Amniotic stem cell (primary cell): ENCODE results near the gene FLNC.

Experiments
- DNase-seq: peaks from one replicate; lab custom pipeline; 2025; lab: John Stamatoyannopoulos, UW

FLNC gene

DNA sequence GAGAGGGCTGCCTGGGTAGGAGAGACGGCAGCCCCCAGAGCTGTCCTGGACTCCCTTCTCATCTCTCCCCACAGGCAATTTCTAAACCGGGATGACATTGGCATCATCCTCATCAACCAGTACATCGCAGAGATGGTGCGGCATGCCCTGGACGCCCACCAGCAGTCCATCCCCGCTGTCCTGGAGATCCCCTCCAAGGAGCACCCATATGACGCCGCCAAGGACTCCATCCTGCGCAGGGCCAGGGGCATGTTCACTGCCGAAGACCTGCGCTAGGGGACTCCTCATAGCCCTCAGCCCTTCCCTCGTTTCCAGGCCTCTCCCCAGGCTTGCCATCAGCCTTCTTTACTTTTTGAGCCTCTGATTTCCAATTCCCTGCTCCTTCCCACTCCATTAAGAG, 35.1 kb downstream of the FLNC start:
- no peak for DNase-seq

DNA sequence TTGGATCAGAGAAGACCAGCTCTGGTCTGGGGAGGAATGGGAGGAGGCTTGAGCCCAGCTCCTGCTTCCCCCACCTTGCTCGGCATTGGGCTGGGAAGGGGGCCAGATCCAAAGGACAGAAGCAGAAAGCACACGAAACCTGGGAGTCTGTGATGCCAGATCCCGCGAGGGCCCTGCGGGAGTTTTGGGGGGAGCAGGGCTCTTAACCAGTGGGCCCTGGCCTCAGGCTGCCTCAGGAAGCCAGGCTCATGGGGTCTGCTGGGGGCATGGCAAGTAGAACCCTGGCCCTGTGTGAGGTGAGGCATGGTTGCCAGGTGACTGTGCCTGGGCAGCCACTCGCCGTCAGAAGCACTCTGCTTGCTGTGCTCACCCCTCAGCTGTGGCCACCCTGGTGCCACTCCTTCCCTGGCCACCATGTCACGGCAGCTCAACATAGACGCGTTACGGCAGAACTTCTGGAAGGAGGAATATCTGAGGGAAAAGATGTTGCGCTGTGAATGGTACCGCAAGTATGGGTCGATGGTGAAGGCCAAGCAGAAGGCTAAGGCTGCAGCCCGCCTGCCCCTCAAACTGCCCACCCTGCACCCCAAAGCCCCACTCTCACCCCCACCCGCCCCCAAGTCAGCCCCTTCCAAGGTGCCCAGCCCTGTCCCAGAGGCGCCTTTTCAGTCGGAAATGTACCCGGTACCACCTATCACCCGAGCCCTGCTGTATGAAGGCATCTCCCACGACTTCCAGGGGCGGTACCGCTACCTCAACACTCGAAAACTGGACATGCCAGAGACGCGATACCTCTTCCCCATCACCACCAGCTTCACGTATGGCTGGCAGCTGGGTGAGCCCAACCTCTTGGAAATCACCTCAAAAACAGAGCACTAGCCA, 36.0 kb downstream of the FLNC start:
- no peak for DNase-seq

DNA sequence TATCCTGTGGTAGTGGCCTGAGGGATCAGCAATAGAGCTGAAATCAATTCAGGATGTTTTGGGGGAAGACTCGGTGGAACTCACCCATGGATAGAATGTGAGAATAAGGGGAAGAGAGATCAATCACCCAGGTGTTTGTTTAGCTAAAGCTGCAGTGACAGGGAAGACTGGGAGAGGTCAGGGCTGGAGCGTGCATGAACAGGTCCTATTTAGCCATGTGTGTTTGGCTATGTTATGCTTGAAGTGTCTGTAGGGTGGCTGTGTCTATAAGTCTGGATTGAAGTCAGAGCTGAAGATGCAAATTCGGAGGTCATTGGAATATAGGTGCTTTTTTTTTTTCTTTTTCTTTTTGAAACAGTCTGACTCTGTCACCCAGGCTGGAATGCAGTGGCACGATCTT, 37.0 kb downstream of the FLNC start:
- DNase-seq, result no peak

- DNase-seq, result no peak
Measured at GRCh38 chr7:128867842-128868623, 37.8 kb downstream of the FLNC start.

DNA sequence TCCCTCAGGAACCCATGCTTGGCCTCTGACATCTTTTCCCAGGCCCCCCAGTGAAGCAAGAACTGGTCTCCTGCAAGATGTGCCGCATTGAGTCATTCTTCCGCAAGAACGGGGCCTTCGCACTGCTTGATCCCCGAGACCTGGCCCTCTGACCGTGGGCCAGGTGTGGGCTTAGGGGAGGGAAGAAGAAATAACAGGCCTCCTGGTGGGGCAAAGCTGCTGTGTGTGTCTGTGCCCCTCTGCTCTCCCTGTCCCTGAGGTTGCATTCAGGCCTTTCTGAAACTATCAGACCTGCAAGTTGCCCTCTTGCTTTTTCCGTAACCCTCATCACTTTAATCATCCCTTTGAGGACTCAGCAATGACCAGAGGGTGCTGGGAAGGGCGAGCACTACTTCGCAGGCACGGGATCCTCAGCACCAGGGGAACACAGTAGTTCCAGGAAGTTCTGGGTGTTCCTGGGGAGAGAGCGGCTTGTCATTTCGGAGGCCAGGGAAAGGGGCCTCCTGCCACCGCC, 38.5 kb downstream of the FLNC start:
- DNase-seq, result no peak

DNA sequence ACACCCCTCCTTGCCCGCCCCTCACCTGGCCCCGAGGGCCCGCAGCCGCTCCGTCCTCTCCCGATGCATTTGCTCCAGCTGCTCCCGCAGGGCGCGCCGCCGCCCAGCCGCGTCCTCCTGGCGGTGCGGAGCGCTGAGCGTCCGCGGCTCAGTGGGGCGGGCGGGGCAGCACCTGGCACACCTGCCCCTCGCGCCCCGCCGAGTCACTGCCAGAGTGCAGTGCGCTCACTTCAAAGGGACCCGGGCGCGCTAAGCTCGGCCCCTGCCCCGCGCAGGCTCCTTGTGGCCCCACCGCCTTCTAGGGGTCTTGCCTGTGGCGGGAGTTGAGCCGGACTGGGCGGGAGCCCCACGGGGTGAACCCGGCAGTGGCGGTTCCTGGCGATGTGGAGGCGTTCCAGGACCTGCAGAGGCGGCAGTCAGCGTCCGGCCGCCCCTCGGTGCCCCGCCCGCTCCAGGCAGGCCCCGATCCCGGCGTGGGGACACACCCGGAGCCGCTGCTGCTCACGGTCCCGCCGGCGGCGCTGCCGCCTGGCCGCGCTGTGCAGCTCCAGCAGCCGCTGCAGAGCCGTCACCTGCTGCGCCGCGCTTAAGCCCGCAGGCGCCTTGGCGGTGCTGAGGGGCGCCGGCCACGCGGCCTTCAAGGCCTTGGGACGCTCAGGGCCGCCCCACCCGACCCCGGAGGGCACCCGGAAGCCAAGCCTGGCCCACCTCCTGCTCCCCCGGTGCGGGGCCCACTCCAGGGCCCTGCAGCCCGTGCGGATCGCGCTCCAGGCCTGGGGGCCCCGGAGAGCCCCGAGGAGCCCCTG, 39.1 kb downstream of the FLNC start:
- DNase-seq, result no peak

DNA sequence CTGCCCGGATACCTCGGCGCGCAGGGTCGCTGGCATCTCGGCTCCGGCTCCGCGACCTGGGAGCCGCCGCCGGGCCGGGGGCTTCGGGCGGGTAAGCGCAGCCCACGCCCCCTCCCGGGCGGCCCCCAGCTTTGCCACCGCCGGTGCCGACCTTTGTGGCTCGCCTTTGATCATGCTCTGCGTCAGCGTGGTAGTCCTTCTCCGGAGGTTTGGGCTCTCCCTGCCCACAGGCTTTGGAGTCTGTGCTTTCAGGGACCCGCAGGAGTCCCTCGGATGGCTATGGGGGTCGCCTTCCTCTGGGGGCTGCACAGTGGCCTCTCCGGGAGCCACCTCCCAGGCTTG, 39.7 kb downstream of the FLNC start:
- DNase-seq, result no peak

- DNase-seq, result no peak
Measured at GRCh38 chr7:128871050-128871449, 40.8 kb downstream of the FLNC start.

GRCh38 chr7:128872394-128872824, 42.2 kb downstream of the FLNC start:
- no peak for DNase-seq

GRCh38 chr7:128873234-128873633, 43.0 kb downstream of the FLNC start:
- no peak for DNase-seq

DNA sequence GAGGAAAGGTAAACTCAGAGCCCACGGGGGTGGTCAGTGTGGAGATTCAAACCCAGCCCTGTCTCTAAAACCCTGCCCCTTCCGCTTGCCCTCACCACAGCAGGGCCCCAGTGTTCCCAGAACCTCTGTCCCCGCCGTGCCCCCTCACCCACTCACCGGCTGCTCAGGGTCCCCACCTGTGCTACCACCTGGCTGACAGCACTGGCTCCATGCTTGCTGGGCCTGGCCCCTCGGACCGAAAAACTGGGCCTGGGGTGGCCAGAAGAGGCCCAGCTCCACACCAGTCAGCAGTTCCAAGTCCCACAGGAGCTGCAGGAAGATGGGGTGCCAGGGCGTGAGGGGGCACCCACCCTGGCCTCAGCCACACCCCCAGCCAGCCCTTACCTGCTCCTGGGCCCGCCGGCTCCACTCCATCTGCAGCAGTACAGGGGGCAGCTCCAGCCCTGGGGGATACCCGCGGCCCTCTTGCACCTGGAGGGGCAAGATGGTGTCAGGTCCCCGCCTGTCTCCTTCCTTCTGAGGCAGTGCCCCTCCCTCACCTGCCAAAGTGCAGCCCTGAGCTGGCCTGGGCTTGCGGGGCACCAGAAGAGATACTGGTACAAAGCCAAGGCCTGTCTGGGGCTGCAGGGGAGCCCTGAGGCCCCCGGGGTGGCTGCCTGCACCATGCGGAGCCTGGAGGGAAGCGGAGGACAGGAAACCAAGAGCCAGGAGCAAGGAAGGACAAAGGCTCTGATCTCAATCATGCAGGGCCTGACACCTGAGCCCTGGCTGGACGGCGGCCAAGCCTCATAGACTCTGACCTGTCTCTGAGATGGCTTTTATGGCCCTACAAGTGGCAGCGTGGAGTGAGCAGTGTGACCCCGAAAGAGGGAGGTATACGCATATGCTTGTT, 44.2 kb downstream of the FLNC start:
- no peak for DNase-seq

GRCh38 chr7:128875523-128875948, 45.3 kb downstream of the FLNC start:
- no peak for DNase-seq

GRCh38 chr7:128876127-128876526, 45.9 kb downstream of the FLNC start:
- DNase-seq, result no peak

- no peak for DNase-seq
Measured at GRCh38 chr7:128876586-128876977, 46.4 kb downstream of the FLNC start.

- no peak for DNase-seq
Measured at GRCh38 chr7:128876978-128877755, 47.0 kb downstream of the FLNC start.

DNA sequence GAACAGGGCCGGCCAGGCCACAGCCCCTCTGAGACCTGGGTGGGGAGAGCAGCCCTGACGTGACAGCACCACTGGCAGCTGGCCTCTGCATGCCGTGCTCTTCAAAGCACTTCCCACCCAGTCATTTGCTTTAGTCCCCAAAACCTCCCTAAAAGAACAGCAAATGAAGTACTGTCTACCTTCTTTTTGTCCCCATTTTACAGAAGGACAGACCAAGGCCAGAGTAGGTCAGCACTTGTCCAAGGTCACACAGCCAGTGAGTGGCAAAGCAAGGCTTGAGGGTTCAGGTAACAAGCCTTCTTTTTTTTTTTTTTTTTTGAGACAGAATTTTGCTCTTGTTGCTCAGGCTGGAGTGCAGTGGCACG, 47.5 kb downstream of the FLNC start:
- DNase-seq, result no peak

DNA sequence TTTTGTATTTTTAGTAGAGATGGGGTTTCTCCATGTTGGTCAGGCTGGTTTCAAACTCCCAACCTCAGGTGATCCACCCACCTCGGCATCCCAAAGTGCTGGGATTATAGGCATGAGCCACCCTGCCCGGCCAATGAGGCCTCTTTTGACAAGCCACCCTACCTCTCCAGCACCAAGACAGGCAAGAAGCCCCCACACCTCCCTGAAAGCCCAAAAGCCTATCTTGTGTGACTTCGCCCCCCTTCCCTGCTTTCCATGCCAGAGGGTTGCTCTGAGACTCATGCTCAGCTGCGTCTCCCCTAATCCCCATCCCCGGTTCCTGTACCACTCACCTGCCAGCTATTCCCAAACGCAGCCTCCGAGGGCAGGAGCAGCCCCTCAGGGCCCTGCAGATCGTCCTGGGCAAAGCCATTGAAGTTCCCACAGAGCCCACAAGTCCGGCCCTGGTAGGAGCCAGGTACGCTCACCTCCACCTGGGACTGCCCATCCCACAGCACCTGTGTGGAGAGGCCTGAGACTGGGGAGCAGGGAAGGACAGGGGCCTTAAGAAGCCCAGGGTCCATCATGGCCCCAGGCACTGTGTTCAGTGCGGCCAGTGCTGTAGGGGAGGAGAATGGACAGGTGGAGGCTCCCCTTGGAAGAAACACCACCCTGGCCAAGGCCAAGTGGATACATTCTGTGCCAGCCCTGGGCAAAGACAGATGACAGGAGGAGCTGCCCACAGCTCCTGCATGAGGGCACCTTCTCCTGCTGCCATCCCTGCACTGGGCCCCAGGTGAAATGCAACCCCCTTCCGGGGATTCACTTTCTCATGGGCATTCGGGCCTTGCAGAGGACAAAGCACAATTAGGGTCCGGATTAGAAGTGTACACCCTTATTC, 48.3 kb downstream of the FLNC start:
- no peak for DNase-seq

DNA sequence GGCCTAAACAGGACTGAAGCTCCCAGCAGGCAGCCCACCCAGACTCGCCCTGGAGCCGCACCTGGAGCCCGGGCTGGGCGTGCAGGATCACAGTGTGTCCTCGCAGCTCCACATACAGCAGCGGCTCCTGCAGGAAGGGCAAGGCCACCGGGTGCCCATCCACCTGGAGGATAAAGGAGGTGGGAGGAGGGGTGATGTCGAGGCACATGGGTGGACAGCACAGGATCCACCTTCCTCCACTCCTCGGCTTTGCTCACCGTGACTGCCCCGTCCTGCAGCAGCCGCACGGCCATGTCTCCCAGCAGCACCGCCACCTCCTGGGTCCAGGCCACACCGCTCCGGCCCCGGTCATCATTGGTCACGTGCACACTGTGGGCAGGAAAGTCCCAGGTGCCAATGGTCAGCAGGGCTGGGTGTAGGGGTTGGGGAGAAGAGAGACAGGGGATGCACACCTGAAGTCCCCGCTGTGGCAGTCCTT, 49.3 kb downstream of the FLNC start:
- DNase-seq, result no peak
